Inferior parietal cortex (tissue), 1 donor: Measurements from ENCODE around the gene S100A12.

Experiments used
- DNase-seq: peaks from one replicate; pipeline ENCODE4 v3.0.0-alpha.2; 2016; ENCODE audit errors: extremely low spot score

The S100A12 gene

DNA sequence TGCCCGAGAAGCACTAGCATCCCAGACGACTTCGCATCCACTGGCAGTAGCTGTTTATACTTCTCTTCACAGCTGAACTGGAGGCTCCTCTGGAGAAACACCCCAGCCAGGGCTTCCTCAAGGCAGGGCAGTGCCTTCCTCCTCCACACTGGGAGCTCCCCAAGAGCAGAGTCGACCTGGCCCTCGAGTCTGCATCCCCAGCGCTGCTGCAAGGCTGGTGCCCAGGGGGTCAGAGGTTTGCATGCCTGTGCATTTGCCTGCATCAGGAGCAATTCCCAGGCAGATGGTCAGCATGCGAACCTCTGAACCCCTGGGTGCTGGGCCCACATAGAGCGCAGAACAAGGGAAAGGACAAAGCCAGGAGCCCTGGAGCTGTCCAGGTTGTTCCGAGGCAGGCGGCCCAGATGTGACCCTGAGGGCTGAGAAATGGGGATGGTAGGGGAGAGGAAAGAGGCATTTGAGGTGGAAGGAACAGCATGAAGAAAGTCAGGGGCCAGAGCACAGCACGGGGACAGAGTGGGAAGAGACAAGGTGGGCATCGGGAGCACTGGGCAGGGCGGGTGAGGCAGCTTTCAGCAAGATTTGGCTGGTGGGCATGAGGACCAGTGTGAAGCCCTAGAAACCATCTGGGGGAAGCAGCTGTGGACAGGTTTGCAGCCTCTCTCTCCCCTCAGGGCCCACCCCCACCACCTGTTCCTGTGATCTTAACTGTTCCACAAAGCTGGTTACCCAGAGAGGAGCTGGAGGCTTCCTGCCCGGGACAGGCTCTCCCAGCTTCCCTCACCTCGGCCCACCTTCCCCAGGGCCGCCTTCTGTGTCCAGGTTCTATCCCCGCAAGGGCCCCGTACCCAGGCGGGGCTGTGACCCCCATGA, 21.9 kb upstream of the S100A12 start:
- no peak for DNase-seq

DNA sequence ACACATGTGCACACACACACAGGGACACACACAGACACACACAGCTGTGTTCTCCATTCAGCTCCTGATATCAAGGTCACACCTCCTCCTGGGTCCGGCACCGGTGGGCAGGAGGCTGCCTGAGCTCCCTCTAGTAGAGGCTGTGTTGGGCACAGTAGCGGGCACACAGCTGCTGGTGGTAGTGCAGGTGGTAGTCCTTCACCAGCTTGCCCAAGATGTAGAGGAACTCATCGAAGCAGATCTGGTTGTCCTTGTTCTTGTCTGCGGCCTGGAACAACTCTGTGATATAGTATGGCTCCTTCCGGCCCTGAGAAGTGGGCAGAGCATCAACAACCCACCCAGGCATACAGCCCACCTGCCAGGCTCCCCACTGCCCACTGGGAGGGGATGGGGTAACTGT, 21.0 kb upstream of the S100A12 start:
- no peak for DNase-seq

GRCh38 chr1:153395776-153396175, 20.4 kb upstream of the S100A12 start:
- DNase-seq: no peak

GRCh38 chr1:153395136-153395685, 19.8 kb upstream of the S100A12 start:
- no peak for DNase-seq

- no peak for DNase-seq
Measured at GRCh38 chr1:153394391-153394790, 19.0 kb upstream of the S100A12 start.

DNA sequence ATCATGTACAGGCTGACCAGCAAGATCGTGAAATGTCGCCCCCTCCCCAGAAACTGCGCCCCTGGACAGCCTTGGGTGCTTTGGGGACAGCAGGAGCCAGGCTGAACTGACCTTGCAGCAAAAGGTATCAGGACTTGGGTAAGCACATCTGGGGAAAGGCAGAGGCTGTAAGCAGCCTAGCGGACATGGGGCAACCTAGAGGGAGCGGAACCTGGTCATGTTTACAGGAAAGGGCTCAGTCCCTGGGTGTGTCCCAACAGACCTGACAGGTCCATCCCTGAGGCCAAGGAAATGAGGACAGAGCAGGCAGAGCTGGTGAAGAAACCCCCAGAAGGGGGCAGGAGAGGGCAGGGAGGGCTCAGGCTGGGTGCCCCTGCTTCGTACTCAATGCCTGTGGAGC, 18.5 kb upstream of the S100A12 start:
- DNase-seq: no peak

- DNase-seq: no peak
Measured at GRCh38 chr1:153392822-153393221, 17.4 kb upstream of the S100A12 start.

GRCh38 chr1:153392258-153392657, 16.8 kb upstream of the S100A12 start:
- DNase-seq: no peak

- no peak for DNase-seq
Measured at GRCh38 chr1:153390938-153391710, 15.7 kb upstream of the S100A12 start, which contains the start of gene S100A8. TSS of gene S100A8 (minus strand) at chr1:153391073. CDS start at chr1:153390535, 538 bp downstream.

- no peak for DNase-seq
Measured at GRCh38 chr1:153389973-153390879, 14.8 kb upstream of the S100A12 start.

GRCh38 chr1:153389401-153389800, 14.0 kb upstream of the S100A12 start:
- DNase-seq: no peak

DNA sequence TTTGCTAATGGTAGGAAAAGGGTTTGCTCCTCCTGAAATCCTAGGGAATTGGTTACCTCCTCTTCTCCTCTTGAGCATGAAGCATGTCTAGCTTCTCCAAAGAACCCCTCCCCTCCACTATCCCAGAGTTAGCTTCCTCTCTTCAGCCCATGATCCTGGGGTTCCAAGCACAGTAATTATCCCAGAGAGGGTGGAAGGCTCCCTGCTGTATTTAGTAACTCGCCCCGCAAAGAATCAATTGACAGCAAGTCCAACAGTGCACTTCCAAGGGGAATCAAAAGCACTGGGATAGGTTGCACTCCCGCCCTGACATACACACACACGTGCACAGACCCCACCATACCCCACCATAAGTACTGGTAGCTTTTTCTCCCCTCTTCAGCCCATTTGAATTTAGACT, 12.4 kb upstream of the S100A12 start:
- no peak for DNase-seq

DNA sequence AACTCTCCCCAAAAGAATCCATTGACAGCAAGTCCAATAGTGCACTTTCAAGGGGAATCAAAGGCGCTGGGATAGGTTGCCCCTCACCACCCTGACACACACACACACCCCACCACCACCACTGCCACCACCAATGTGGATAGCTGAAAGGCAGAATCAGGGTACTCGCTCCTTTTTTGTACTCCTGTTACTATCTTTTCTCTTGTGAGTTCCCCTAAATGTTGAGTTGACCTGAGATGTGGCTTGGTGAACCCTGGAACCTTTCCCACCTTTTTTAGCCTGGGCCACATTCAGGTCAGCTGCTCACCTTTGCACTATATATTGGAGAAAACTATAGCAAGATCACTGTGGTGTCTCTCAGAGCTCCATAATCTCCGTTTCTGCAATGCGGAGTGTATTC, 11.6 kb upstream of the S100A12 start:
- no peak for DNase-seq

- DNase-seq: peak; percentile 17
Measured at GRCh38 chr1:153386500-153386901, 11.1 kb upstream of the S100A12 start.

GRCh38 chr1:153384958-153385580, 9.6 kb upstream of the S100A12 start:
- DNase-seq: no peak

DNA sequence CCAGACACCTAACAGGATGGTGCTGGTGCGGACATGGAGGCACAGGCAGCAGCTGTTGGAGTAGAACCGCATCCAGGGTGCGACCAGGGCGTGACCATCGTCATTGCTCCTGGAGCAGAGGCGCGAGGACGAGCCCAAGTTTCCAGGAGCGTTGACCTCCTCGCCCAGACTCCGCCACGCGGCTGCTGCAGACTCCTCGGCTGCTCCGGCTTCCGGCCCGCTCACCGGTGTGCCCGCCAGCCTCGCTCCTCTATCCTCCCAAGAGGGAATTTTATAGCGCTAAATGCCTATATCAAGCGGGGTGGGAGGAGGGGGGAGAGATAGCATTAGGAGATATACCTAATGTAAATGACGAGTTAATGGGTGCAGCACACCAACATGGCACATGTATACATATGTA, 5.3 kb upstream of the S100A12 start:
- DNase-seq: no peak

GRCh38 chr1:153379591-153379990, 4.2 kb upstream of the S100A12 start:
- no peak for DNase-seq

DNA sequence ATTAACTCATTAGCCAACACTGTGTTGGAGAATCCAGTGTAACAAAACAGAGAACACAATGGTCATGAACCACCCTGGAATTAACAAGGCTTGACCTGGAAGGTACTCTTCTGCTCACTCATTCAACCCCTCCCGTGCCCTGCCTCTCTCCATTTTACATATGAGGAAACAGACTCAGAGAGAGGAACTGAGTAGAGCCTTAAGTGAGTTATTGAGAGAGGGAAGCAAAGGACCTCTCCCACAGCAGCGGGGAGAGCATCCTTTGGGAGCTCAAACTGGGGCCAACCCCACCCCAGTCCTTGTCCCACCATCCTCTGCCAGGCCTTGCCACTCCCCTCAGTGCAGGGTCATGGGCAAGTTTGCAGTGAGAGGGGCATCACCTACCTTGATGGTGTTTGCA, 1.4 kb downstream of the S100A12 start:
- DNase-seq: no peak

DNA sequence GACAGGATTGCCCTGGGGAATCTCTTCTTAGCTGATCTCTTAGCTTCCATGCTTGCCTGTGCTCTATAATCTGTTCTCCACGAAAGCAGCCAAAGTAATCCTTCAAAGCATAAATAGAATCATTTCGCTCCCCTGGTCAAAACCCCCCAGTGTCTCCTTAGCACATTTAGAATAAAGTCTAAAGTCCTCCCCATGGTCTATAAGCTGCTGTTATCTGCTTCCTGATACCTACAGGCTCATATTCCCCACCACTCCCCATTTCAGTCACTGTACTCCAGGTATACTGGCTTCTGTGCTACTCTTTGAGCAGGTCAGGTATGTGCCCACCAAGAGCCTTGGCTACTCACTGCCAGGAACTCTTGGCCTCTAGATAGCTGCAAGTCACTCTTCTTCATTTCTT, 2.9 kb downstream of the S100A12 start:
- no peak for DNase-seq

DNA sequence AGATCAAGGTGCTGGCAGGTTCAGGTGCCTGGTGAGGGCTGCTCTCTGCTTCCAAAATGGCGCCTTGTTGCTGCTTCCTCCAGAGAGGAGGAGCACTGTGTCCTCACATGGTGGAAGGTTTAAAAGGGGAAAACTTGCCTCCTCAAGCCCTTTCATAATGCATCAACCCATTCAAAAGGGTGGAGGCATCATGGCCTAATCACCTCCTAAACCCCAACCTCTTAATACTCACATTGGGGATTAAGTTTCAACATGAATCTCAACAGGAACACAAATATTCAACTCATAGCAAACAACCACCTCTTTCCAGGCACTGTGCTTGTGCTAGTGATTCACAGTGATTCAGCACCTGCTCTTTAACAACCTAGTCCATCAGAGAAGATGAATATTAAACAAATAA, 4.2 kb downstream of the S100A12 start:
- DNase-seq: no peak

DNA sequence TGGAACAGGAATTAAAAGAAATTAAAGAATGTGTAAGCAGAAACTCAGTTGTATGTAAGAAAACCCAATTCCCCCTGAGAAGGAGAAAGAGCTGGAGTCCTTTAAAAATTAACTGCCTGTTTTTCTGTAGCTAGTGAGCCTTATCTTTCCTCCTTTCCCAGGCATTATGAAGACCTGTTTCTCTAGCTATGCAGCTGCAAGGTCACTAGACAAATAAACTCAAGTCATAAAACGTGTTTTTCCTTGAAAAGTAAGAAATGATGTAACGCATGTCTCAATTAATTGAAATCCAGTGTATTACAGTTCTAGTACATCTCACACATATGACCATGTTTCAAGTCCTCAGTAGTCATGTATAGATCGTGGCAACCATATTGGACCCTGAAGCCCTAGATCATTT, 5.3 kb downstream of the S100A12 start:
- no peak for DNase-seq
